Measurements from ENCODE around the gene DPEP2NB.
"Not testable (repeated sequence)": the region's sequence is repeated elsewhere in the genome, so short reads cannot be mapped to it uniquely, and the experiment has no call there.

The DPEP2NB gene

DNA sequence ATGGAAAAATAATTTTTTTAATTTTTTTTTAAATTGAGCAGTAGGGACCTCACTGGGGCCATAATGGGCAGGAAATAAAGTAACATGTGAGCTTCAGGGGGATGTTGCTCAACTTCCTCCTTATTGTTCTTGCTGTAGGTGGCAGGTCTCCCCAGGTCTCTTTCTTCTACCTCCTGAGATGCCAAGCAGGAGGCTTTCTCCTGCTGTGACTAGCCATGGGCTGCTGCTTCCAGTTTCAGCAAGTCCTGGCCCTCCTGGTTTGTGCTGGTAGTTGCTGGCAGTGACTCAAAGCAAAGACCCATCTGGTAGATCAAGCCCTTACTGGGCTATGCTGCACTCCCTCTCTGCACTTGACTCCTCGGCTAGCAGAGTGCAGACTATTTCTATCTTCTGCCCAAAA is 2.3 kb downstream of the DPEP2NB start:
- DNase-seq (ENCODE audit: low spot score) = no peak

DNA sequence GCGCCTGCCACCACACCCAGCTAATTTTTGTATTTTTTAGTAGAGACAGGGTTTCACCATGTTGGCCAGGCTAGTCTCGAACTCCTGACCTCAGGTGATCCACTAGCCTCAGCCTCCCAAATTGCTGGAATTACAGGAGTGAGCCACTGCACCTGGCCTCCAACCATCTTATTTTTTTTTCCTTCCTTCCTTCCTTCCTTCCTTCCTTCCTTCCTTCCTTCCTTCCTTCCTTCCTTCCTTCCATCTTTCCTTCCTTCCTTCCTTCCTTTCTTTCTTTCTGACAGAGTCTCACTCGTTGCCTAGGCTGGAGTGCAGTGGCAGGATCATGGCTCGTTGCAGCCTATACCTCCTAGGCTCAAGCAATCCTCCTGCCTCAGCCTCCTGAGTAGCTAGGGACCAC is 5.8 kb downstream of the DPEP2NB start:
- not testable (repeated sequence) for DNase-seq (ENCODE audit: low spot score)

DNA sequence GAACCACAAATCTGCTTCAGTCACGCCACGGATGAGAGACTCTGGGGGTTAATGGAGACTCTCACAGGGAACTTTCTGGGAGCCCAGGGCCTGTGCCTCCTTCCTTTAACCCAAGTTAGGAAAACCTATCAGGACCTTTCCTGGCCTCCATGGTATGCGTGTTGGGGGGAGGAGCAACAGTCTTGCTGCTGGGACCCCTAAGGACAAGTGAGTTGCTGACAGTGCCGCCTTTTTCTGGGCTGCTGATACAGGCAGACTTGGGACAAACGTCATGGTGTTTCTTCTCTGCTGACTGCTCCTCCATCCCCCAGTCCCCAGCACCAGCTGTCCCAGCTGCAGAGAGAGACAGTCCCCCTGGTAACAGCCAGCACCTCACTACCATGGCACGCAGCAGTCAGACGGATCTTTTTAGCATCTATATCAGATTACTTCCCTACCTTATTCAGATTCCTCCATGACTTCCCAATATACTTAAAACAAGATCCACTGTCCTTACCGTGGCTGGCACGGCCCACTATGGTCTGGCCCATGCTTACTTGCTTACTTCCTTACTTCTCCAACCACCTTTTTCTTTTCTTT is 6.5 kb downstream of the DPEP2NB start:
- no peak for DNase-seq (ENCODE audit: low spot score)

- DNase-seq (ENCODE audit: low spot score) = no peak
Observed at GRCh38 chr16:68005786-68006286, 9.9 kb downstream of the DPEP2NB start.

DNA sequence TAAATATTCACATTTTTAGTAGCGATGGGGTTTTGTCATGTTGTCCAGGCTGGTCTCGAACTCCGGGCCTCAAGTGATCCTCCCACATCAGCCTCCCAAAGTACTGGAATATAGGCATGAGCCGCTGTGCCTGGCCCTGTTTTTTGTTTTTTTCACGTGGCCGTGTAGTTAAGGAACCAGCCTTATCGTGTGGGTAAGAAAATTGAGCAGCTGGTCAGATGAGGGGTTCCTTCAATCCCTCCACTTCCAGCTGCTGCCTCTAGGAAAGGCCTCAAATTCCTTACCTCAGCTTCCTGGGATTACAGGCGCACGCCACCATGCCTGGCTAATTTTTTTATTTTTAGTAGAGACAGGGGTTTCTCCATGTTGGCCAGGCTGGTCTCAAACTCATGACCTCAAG is 10.5 kb downstream of the DPEP2NB start:
- DNase-seq (ENCODE audit: low spot score) = no peak

GRCh38 chr16:68003031-68003430 is 12.7 kb downstream of the DPEP2NB start:
- no peak for DNase-seq (ENCODE audit: low spot score)

GRCh38 chr16:68000450-68000849 is 15.3 kb downstream of the DPEP2NB start:
- no peak for DNase-seq (ENCODE audit: low spot score)

DNA sequence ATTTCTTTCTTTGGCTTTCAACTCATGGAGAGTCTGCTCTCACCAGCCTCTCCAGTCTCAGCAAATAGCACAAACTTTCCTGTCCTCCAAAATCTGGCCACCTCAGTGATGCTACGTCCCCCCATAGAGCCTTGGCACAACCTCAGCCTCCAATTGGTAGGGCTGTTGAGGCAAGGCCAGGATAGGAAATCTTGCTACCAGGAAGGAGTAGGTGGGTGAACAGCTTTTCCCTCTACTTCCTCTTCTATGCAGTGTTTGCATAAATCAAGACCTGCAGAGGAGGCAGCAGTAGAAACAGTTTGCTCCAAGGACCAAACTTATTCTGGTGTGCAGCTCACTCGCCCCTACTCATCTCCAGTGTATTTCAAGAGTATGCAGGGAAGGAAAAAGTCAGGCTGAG is 15.7 kb downstream of the DPEP2NB start:
- DNase-seq (ENCODE audit: low spot score) = no peak

DNA sequence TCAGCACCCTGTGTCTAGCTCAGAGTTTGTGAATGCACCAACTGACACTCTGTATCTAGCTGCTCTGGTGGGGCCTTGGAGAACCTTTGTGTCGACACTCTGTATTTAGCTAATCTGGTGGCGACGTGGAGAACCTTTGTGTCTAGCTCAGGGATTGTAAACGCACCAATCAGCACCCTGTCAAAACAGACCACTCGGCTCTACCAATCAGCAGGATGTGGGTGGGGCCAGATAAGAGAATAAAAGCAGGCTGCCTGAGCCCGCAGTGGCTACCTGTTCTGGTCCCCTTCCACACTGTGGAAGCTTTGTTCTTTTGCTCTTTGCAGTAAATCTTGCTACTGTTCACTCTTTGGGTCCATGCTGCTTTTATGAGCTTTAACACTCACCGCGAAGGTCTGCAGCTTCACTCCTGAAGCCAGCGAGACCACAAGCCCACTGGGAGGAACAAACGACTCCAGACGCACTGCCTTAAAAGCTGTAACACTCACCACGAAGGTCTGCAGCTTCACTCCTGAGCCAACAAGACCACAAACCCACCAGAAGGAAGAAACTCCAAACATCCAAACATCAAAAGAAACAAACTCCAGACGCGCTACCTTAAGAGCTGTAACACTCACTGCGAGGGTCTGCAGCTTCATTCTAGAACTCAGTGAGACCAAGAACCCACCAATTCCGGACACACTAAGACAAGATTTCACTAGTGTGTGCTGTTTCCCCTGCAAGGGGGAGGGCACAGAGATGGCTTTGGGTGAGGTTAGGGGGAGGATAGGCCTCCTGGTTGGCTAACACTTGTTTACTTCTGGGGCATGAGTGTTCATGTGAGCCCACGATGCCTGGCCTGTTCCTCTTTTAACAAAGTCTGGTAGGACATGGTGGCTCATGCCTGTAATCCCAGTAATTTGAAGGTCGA is 16.7 kb downstream of the DPEP2NB start, which contains the start of gene DPEP2:
Gene DPEP2 (minus strand): TSS at position 706 of the 910 bp plus-strand sequence. CDS start 6,272 bp downstream, outside the sequence.
- DNase-seq (ENCODE audit: low spot score) = not testable (repeated sequence)

DNA sequence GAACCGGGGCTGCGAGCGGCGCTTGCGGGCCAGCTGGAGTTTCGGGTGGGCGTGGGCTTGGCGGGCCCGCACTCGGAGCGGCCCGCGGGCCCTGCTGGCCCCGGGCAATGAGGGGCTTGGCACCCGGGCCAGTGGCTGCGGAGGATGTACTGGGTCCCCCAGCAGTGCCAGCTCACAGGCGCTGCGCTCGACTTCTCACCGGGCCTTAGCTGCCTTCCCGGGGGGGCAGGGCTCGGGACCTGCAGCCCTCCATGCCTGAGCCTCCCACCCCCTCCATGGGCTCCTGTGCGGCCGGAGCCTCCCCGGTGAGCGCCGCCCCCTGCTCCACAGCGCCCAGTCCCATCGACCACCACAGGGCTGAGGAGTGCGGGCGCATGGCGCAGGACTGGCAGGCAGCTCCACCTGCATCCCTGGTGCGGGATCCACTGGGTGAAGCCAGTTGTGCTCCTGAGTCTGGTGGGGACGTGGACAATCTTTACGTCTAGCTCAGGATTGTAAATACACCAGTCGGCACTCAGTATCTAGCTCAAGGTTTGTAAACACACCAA is 17.4 kb downstream of the DPEP2NB start:
- not testable (repeated sequence) for DNase-seq (ENCODE audit: low spot score)

GRCh38 chr16:67996666-67997065 is 19.0 kb downstream of the DPEP2NB start:
- no peak for DNase-seq (ENCODE audit: low spot score)

- no peak for DNase-seq (ENCODE audit: low spot score)
Observed at GRCh38 chr16:67995423-67995822, 20.3 kb downstream of the DPEP2NB start.

GRCh38 chr16:67994040-67994408 is 21.7 kb downstream of the DPEP2NB start:
- not testable (repeated sequence) for DNase-seq (ENCODE audit: low spot score)

GRCh38 chr16:67993207-67994039 is 22.3 kb downstream of the DPEP2NB start:
- peak; percentile 90 for DNase-seq (ENCODE audit: low spot score)

- DNase-seq (ENCODE audit: low spot score) = no peak
Observed at GRCh38 chr16:67992661-67993206, 23.0 kb downstream of the DPEP2NB start.

DNA sequence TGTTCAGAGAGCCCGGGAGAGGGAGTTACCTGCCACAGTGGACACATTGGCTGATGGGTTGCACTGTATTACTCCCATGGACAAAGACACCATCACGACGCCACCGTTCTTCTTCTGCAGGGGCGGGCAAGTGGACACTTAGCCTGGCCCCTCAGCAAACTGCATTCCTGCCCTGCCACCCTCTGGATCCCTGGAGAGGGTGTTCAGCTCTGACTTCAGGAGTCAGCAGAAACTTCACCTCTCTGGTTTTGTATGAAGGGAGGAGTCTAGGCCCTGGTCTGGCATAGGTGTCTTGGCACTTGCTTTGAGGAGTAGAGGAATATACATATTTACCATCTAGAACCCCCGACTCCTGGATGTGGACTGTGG is 25.7 kb downstream of the DPEP2NB start:
- DNase-seq (ENCODE audit: low spot score) = no peak

- DNase-seq (ENCODE audit: low spot score) = no peak
Observed at GRCh38 chr16:67989322-67990017, 26.2 kb downstream of the DPEP2NB start.

DNA sequence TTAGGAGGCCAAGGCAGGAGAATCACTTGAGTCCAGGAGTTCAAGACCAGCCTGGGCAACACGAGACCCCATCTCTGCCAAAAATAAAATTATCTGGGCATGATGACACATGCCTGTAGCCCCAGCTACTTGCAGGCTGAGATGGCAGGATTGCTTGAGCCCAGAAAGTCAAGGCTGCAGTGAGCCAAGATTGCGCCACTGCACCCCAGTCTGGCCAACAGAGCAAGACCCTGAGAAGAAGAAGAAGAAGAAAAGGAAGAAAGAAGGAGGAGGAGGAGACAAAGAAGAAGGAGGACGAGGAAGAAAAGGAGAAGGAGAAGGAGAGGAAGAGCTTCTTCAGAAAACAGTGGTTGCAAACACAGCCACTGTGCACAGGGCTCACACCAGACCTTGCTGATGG is 27.0 kb downstream of the DPEP2NB start:
- no peak for DNase-seq (ENCODE audit: low spot score)

- no peak for DNase-seq (ENCODE audit: low spot score)
Observed at GRCh38 chr16:67987460-67988160, 28.1 kb downstream of the DPEP2NB start.

DNA sequence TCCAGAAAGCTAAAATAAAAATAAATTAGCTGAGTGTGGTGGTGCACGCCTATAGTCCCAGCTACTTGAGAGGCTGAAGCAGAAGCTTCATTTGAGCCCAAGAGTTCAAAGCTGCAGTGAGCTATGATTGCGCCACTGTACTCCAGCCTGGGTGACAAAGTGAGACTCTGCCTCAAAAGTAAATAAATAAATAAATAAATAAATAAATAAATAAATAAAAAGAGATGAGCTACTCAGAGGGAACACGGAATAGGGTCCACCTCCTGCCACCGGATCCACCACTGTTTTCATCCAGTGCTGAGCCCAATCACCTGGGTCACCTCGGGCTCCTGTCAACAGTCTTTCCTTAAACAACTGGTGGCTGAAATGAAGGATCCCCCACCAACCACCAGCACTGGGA is 28.8 kb downstream of the DPEP2NB start:
- DNase-seq (ENCODE audit: low spot score) = no peak
